HG03469 (cell line): ENCODE data around the gene MS4A13.
"Not testable (repeated sequence)": the region's sequence is repeated elsewhere in the genome, so short reads cannot be mapped to it uniquely, and the experiment has no call there.

Experiments used
- ATAC-seq: cut with Tn5 transposase; IDR thresholded peaks from one replicate; pipeline ENCODE4 v1.9.1; 2021; ENCODE audit warnings: mild to moderate bottlenecking, moderate library complexity, moderate number of reproducible peaks; ENCODE audit not compliant: unreplicated experiment

MS4A13 gene

GRCh38 chr11:60515144-60515855 is at the start of gene MS4A13:
MS4A13 (plus strand) TSS chr11:60515392; CDS start chr11:60518084, 2,692 bp downstream.
- no peak for ATAC-seq

DNA sequence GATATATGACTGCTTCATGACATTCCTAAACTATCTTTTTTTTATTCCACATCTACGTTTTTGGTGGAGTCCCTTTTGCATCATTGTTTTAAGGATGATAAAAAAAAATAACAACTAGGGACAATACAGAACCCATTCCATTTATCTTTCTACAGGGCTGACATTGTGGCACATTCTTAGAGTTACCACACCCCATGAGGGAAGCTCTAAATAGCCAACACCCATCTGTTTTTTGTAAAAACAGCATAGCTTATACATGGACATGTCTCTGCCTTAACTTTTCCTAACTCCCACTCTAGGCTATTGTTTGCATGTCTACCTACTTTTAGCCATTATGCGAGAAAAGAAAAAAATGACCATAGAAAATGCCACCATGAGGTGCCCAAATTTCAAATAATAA is 46.4 kb upstream of the MS4A13 start:
- no peak for ATAC-seq

GRCh38 chr11:60469723-60470122 is 45.5 kb upstream of the MS4A13 start:
- no peak for ATAC-seq

- peak; percentile 50 for ATAC-seq
Observed at GRCh38 chr11:60477035-60477445, 38.2 kb upstream of the MS4A13 start.

GRCh38 chr11:60482361-60482760 is 32.8 kb upstream of the MS4A13 start:
- no peak for ATAC-seq

GRCh38 chr11:60485987-60486386 is 29.2 kb upstream of the MS4A13 start:
- peak; percentile 83 for ATAC-seq

DNA sequence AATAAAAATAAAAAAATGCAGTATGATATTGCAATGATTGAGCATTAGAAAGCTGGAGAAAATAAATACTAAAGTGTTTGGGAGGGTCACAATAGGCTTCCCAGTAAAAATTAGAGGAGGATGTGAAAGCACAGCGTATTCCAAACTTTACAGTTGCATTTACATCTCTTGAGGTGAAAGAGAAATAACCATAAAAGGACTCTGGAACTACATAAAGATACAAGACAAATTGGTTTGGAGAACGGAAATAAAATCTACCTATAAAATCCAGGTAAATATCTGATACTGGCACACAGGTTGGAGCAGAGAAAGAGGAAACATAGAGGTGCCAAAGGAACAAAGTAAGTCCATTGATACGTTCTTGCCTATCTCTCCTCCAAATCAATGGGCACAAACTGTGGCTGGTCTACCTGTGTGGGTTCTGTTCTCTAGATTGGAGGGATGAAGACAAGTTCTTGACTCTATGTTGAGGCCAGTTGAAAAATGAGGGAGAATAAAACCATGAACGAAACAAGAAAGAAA is 22.6 kb upstream of the MS4A13 start, which contains the start of gene MS4A12:
MS4A12 (plus strand) TSS at position 291 of the 522 bp plus-strand sequence. CDS start 4,541 bp downstream, outside the sequence.
- no peak for ATAC-seq

DNA sequence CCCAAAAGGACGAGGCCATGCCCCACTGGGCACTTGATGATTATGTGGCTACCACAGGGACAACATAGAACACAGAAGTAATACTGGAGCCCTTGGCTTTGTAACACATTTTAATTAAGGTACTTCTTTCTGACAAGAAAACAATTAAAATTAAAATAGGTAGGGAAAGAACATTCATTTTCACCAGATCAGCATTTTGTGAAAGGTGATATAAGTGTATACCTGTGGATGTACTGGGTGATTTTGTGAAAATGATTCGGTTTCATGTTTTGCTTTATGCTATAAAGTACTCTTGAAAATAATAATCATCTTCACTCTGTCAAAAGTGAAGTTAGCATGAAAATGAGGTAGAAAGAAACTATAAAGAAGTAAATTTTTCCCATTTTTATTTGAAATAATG is 21.7 kb upstream of the MS4A13 start:
- ATAC-seq, result no peak

DNA sequence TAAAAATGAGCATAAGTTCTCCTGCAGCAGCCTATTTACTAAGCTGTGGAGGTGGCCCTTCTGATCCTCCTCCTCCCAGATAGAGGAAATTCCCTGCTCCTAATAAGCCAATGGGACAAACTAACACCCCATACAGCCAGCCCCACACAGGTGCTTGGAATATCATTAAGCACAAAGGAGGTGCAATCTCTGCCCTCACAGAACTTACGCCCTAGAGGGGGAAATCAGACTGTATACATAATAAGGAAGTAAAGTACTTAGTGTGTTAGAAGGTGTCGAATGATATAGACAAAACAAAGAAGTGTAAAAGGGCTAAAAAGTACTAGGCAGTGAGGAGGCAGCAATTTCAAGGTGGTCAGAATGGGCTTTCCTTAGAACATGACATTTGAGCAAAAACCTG is 16.8 kb upstream of the MS4A13 start:
- ATAC-seq, result no peak

- no peak for ATAC-seq
Observed at GRCh38 chr11:60498853-60499252, 16.3 kb upstream of the MS4A13 start.

DNA sequence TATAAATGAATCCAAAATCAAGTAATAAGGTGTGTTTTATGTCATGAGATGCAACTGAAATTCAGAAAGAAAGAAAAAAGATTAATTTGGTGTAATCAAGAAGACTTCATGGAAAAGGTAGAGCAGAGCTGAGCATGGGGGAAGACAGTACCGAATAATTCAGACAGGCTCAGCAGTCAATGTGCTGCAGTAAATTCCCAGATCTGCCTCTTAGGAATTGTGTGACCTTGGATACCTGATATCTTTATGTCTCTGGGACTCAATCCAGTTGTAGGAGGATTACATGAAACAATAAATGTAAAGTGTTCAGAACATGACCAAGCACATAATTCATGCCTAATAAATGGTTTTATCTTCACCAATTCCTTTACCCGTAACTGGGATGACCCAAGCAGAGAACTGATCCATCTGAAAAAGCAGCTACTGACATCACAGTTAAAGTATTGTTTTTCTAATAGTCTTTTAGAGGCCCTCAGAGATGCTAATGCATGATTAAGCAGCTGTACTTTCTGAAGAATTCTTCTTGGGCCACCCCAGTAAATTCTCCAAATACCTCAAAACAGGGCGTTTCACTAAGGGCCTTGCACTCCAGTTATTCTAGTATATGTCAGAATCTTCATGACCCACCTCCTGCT is 14.8 kb upstream of the MS4A13 start:
- ATAC-seq, result no peak

DNA sequence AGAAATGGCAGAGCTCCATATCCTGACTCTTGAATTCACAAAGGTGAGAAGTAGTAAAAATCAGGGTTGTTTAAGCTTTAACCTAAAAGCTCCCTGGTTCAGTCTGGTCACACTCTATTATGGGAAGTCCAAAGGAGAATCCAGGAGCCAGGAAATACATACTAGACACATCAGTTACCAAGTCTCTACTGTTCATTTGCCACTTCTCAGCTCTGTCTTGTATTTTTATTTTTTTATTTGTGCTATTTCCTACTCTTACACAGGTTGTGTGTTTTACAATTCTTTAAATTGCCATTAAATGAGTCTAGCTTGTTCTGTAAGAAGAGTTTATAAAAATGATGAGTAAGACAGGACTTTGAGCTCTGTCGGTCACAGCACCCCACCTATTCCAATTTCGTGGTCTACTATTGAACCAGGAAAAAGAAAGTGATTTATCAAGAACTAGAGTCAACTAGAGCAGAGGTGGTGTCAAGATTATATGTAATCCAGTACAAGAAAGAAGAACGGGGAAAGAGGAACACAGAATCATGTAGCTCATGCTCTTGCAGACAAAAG is 12.9 kb upstream of the MS4A13 start:
- ATAC-seq, result no peak

DNA sequence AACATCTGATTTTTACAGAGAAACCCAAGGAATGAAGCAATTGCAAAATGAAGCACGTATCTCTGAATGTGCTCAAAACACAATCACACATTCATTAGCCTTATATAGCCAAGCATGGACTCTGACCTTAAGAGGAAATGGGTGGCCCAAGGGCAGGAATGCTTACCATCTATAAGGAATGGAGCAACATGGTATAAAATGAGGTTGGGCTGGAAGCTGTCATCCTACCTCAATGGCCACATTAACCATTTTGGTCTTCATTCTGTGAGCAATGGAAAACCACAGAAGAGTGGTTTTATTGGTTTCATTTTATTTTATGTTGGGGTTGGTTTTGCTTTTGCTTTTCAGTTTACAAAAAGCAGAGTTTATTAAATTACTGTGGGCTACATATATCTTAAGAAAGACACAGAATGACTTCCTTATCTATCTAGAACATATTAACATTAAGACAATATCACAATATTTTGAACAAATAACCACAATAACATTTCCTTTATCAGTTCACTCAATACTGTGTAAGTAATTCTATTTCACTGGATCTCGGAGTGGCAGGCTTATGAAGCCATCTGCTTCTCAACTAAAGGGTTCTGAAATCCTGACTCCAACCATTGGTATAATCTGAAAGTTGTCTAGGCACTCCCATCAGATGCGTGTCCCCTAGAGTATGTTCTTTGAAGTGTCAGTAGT is 10.8 kb upstream of the MS4A13 start:
- no peak for ATAC-seq

GRCh38 chr11:60509609-60510008 is 5.6 kb upstream of the MS4A13 start:
- not testable (repeated sequence) for ATAC-seq

DNA sequence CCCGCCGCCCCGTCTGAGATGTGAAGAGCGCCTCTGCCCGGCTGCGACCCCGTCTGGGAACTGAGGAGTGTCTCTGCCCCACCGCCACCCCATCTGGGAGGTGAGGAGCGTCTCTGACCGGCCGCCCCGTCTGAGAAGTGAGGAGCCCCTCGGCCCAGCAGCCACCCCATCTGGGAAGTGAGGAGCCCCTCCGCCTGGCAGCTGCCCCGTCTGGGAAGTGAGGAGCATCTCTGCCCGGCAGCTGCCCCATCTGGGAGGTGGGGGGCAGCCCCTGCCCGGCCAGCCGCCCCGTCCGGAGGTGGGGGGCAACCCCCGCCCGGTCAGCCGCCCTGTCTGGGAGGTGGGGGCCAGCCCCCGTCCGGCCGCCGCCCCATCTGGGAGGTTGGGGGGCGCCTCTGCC is 5.0 kb upstream of the MS4A13 start:
- ATAC-seq, result not testable (repeated sequence)

- ATAC-seq, result no peak
Observed at GRCh38 chr11:60511393-60511792, 3.8 kb upstream of the MS4A13 start.

- ATAC-seq, result no peak
Observed at GRCh38 chr11:60512651-60513225, 2.5 kb upstream of the MS4A13 start.

DNA sequence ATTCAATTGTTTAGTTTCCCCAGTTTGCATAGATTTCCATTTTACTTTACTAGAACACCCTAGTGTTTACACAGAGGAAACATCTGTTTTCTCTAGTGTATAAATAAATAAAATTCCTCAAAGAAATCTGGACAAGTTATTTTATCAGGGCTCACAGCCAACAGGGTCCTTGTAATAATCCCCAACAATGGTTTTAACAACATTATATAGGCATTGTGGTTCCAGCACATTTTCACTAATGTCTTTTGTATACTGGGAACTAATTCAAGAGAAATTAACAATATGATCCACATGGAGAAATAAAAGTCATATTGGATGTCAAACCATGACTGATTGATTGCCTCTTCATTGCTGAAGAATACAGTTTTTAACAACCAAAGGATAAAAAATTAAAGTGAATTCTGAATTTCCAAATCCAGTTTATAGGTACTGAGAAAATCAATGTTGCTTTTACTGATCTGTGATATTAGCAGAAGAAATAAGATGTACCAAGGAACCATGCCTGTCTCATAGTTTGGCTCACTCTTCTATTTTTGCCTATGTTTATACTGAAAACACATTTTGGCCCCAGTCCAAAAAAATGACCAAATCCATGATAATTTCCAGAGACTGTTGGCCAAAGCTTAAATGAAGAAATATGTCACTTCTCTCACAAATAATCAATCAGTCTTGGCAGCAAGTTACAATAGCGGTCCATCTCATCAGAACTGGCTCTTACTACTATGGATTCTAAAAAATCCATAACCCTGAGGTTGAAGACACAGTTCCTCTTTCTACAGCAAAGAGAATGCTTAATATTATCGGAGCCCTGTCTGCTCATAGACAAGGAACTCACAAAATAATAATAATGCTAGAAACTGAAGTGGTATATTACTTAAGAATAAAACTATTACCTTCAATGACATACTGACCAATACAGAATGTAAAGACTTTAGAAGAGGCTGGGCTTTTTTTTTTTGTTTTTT is 1.4 kb upstream of the MS4A13 start:
- ATAC-seq, result no peak

GRCh38 chr11:60528465-60528864 is 13.3 kb downstream of the MS4A13 start:
- peak; percentile 20 for ATAC-seq

- peak; percentile 82 for ATAC-seq
Observed at GRCh38 chr11:60528934-60529333, 13.7 kb downstream of the MS4A13 start.
